ENCODE measurements around the gene ZBTB44. TPM values are rescaled to one million over a fixed set of nuclear protein-coding genes. Genes with fewer than 3 reads are reported as not detected.

The ZBTB44 gene
- total RNA-seq, 4 donors from 2014 or later: 23.1 to 76.7 (median 33.0) TPM

- DNase-seq: no peak
- Histone ChIP-seq H3K4me3 (no peak overlapping the region), H3K27me3 (no peaks in the 10 kb centered on the region), H3K27ac (no peak overlapping the region), H3K4me1 (peaks cover 0 to 41% (median 0%) of the 10 kb centered on the region in 3 donors), H3K36me3 (no peaks in the 10 kb centered on the region), H3K9me3 (peaks cover 0 to 17% (median 15%) of the 10 kb centered on the region in 3 donors)
- intact Hi-C loops (cut with DNase I): no loop called here
- WGBS, 2 donors: 58 to 71% methylated on average over 4 of the region's 4 CpGs
- no peak for TF ChIP-seq POLR2A (IDR thresholded peaks at IDR 0.05)
- no peak for TF ChIP-seq CTCF (IDR thresholded peaks at IDR 0.05)
These were observed 3.4 kb upstream of the ZBTB44 start for GRCh38 chr11:130318031-130318673.

GRCh38 chr11:130315354-130315970 lies 745 bp upstream of the ZBTB44 start:
- H3K9me3 ChIP-seq: no peaks in the 10 kb centered on the region
- 17 to 23% methylated on average over 17 to 22 of the region's 38 CpGs for WGBS, 2 donors
- TF ChIP-seq CTCF (IDR thresholded peaks at IDR 0.05) (peak in 2 of 6 experiments; percentile 11 to 21), POLR2A (IDR thresholded peaks at IDR 0.05) (no peak)
- peak; percentile 3 for DNase-seq
- peaks cover 7 to 67% (median 22%) of the 10 kb centered on the region in 3 donors for H3K4me1 ChIP-seq
- H3K27me3 ChIP-seq: no peaks in the 10 kb centered on the region
- H3K27ac ChIP-seq: peak overlapping the region; percentile 92 to 97 (median 96)
- peak overlapping the region; percentile 81 to 96 (median 88) for H3K4me3 ChIP-seq
- H3K36me3 ChIP-seq: no peaks in the 10 kb centered on the region
- intact Hi-C loops (cut with DNase I): no loop called here

DNA sequence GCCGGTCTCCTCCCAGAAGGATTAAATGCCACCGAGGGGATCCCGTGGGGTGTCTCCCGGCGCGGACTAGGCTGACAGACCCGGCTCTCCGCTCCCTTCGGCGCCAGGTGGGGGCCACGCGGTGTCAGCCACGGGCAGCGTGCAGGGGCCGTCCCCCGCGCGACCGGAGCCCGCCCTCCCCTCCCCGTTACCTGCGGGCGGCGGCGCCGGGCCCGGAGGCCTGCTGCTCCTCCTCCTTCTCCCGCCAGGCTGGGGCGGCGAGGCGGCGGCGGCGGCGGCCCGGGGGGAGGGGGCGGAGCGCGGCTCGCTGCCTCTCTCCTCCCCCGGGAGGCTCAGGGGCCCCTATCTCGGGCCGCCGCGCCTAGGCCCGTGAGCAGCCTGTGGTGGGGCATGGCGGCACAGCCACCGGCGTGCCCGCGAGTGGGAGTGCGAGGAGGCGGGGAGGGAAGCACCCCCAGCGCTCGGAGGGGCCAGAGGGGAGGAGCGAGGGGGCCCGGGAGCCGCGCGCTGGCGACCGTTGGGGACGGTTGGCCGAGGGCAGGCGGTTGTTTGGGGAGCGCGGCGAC lies 450 bp downstream of the ZBTB44 start:
- TF ChIP-seq POLR2A (IDR thresholded peaks at IDR 0.05): peak in 2 of 4 donors; percentile 32 to 48
- TF ChIP-seq CTCF (IDR thresholded peaks at IDR 0.05): no peak
- no peaks in the 10 kb centered on the region for H3K9me3 ChIP-seq
- peak overlapping the region; percentile 81 to 96 (median 88) for H3K4me3 ChIP-seq
- DNase-seq: peak; percentile 2
- intact Hi-C loops (cut with DNase I): no loop called here
- no peaks in the 10 kb centered on the region for H3K36me3 ChIP-seq
- peak overlapping the region; percentile 92 to 97 (median 96) for H3K27ac ChIP-seq
- WGBS, 2 donors: 0% methylated on average over 2 to 5 of the region's 68 CpGs
- peaks cover 7 to 77% (median 28%) of the 10 kb centered on the region in 3 donors for H3K4me1 ChIP-seq
- H3K27me3 ChIP-seq: no peaks in the 10 kb centered on the region

DNA sequence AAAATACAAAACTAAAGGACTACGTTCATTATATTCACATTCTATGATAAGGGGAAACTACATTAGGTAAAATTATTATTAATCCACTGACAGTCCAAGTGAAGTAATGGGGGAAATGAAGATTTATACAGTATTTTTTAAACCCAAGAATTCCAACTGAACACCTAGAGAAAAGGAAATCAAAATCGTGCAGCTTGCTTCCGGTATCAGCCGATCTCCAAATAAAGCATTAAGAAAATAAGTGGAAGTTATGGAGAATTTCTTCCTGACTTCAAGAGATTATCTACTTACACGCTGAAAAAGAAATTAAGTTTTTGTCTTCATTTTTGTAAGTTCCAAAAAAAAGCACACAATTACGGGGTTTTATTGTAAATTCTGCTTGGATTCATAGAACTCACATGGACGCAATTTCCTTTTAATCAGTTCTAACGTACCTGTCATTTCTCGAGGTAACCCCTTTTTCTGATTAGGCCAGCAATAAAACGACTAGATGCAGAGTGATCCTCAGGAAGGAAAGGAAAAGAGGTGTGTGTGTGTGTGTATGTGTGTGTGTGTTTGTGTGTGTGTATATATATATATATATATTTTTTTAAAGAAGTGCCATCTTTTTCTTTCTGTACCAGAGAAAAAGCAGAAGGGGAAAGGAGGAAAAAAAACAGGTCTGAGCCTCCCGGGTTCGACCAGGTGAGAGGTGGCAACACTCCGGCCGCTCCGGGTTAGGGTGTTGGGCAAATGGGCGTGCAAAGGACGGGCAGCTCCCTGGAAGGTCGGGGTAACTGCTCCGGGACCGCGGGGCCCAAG lies 1.1 kb downstream of the ZBTB44 start:
- Histone ChIP-seq H3K36me3 (peaks cover 0 to 5% (median 0%) of the 10 kb centered on the region in 3 donors), H3K4me1 (peaks cover 7 to 77% (median 28%) of the 10 kb centered on the region in 3 donors), H3K4me3 (peak overlapping the region; percentile 81 to 96 (median 88)), H3K27ac (peak overlapping the region; percentile 92 to 97 (median 96)), H3K27me3 (no peaks in the 10 kb centered on the region), H3K9me3 (no peaks in the 10 kb centered on the region)
- no peak for DNase-seq
- no peak for TF ChIP-seq POLR2A (IDR thresholded peaks at IDR 0.05)
- no peak for TF ChIP-seq CTCF (IDR thresholded peaks at IDR 0.05)
- WGBS, 2 donors: 1 to 2% methylated on average over 20 to 21 of the region's 21 CpGs
- intact Hi-C loops (cut with DNase I): no loop called here

Data from esophagus squamous epithelium (tissue), 5 donors.